ACHN (cell line): ENCODE measurements around the gene TMIGD1.
"Not testable (repeated sequence)": the region's sequence is repeated elsewhere in the genome, so short reads cannot be mapped to it uniquely, and the experiment has no call there.

ENCODE experiments used
- DNase-seq: peaks from one replicate; pipeline ENCODE4 v3.0.0-alpha.2; 2015
- in situ Hi-C: cut with HindIII; loops from 2 replicates; pipeline ENCODE4 v1.10.0; 2017; ENCODE audit warnings: low sequenced_read_pairs, low pct_ligation_motif_present, low pct_unique_long_range_greater_than_20kb

The TMIGD1 gene

DNA sequence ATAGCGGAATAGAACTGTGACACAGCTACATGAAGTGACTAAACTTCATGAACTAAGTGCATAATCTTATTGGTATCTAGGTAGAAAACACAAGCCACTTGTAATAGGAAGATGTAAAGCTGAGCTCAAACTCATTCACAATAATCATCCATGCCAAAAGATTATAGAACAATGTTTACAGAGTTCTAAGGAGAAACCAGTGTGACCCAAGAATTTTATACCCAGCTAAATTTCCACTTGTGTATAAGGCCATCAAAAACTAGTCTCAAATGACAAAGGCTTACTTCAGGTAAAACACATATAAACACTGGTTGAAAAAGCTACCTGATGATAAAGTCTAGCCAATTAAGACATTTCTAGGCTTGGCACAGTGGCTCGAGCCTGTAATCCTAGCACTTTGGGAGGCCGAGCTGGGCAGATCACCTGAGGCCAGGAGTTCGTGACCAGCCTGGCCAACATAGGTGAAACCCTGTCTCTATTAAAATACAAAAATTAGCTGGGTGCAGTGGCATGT is 28.0 kb upstream of the TMIGD1 start:
- no peak for DNase-seq
- in situ Hi-C loops: no loop called here

DNA sequence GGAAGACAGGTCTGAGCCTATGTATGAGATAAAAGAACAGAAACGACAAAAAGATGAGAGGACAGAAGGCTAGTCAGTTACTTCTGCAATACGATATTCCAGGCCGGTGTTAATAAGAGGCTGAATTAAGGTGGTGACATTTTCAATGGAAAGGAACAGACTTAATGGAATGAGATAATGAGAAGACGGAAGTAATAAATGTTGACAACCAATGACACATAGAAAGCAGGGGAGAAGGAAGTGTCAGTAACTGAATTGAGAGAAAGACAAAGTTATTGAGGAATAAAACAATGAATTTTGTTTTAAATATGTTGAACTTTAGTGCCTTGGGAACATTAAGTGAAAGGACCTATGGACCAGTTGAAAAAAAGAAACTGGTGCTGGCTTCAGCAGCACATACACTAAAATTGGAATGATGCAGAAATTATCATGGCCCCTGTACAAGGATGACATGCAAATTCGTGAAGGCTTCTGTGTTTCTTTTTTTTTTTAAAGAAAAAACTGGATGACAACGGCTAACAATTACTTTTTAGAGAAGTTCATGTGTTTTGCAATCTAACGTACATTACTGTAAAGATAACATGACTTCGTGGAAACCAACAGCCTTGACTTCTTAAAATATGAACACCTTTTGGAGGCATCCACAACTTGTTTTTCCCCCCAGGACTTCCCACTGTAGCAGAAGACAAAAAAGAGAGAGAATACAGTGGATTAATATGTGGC is 26.4 kb upstream of the TMIGD1 start:
- in situ Hi-C loops: no loop called here
- no peak for DNase-seq

DNA sequence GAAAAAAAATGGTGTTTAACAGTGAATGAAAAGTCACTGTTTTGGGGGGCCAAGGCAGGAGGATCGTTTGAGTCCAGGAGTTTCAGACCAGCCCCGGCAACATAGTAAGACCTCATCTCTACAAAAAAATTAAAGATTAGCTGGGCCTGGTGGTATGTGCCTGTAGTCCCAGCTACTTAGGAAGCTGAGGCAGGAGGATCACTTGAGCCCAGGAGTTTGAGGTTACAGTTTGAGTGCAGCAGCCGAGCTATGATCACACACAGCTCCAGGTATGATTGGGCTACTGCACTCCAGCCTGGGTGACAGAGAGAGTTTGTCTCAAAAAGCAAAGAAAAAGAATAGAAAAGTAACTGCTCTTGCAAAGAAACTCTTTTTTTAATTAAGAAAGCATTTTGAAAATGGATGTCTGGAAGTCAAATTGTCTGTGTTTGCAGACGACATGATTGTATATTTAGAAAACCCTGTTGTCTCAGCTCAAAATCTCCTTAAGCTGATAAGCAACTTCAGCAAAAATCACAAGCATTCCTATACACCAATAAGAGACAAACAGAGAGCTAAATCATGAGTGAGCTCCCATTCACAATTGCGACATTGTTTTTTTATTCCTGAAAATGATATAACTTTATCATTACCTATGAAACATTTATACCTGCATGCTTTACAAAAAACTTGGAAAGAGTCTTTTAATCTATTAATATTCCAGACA is 24.4 kb upstream of the TMIGD1 start:
- in situ Hi-C loops: no loop called here
- no peak for DNase-seq

DNA sequence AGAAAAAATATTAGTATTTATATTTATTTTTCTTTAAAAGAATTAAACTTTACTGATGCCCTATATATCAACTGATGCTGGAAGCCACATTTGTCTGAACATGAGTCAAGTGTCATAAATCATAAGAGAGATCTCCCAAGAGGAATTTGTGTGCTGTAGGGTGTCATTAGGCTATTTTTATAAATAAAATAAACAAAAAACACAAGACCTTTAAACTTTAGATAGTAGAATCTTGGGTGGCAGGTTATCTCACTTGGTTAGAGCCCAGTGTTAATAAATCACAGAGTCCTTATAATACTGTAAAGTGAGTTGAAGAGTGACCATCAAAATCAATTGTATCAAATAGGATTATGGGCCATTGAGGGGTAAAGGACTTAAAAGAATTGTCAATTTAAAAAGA is 23.6 kb upstream of the TMIGD1 start:
- in situ Hi-C loops: no loop called here
- DNase-seq: no peak

DNA sequence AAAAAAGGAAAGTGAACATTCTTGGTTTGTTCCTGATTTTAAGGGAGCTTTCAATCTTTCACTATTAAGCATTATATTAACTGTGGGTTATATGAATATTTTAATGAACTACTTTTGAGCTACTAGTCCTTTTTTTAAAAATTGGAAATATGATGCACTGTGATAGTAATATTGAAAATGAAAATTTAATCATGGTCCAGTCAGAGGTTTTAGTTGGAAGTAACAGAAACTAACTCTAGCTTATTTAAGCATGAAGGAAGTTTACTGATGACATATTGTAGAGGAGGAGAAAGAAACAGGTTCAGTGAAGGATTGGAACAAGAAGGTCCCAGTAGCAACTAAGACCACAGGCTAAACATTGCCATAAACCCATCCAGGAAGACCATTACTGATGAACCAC is 20.8 kb upstream of the TMIGD1 start:
- in situ Hi-C loops: no loop called here
- DNase-seq: no peak

DNA sequence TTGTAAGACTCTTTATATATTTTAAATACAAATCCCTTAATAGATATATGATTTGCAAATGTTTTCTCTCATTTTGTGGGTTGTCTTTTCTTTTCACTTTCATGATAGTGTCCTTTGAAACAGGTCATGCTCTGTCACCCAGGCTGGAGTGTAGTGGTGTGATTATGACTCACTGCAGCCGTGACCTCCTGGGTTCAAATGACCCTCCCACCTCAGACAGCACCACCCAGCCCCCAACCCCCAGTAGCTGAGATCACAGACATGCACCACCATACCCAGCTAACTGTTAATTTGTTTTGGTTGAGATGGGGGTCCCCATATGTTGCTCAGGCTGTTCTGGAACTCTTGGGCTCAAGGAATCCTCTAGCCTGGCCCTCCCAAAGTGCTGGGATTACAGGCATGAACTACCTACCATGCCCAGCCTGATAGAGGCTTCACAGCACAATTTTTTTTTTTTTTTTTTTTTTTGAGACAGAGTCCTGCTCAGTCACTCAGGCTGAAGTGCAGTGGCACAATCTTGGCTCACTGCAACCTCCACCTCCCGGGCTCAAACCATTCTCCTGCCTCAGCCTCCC is 18.5 kb upstream of the TMIGD1 start:
- in situ Hi-C loops: no loop called here
- no peak for DNase-seq

DNA sequence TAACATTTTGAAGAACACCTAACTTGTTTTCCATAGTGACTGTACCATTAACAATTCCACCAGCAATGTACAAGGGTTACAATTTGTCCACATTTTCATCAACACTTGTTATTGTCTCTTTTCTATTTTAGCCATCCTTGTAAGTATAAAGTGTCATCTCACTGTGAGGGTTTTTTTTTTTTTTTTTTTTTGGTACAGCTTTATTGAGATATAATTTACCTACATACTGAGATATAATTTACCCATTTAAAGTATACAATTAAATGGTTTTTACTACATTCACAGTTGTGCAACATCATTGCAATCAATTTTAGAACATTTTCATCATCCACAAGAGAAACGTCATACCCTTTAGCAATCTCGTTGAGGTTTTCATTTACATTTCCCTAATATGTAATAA is 17.9 kb upstream of the TMIGD1 start:
- no peak for DNase-seq
- in situ Hi-C loops: no loop called here

DNA sequence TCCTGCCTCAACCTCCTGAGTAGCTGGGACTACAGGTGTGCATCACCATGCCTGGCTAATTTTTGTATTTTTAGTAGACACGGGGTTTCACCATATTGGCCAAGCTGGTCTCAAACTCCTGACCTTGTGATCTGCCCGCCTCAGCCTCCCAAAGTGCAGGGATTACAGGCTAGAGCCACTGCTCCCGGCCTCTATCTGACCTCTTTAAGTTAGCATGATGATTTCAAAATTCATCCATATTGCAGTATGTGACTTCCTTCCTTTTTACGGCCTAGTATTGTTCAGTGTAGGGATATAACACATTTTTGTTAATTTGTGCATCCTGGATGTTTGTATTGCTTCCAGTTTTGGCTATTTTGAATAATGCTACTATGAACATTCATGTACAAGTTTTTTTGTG is 17.4 kb upstream of the TMIGD1 start:
- DNase-seq, in situ Hi-C loops: not testable (repeated sequence)

DNA sequence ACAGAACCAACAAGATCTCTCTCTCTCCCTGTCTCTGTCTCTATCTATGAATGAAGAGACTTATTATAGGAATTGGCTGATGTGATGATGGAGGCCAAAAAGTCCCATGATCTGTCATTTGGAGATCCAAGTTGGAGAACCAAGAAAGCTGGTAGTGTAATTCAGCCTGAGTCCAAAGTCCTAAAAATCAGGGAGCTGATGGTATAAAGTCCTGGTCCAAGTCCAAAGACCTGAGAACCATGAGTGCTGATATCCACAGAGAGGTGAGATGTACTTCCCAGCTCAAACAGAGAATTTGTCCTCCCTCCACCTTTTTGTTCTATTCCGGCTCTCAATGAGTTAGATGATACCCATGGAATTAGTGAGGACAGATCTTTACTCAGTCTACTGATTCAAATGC is 15.4 kb upstream of the TMIGD1 start:
- no peak for DNase-seq

DNA sequence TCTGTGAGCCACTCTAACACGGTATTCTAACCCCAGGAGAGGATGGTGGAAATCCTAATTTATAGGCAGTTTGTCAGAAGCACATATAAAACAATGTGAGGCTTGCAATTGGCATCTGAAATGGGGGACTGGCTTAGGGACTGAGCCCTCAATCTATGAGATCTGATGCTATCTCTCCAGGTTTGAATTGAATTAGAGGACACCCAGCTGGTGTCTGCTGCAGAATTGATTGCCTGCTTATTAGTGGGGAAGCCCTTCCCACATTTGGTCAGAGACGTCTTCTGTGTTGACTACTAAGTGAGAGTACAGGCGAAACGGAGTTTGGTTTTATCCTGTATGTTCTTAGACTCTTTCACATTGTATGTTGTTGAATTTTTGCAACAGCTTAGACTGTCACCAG is 13.6 kb upstream of the TMIGD1 start:
- no peak for DNase-seq
- in situ Hi-C loops: no loop called here

More for the DNA sequence above, 15.4 kb upstream of the TMIGD1 start:
- in situ Hi-C loops: no loop called here

DNA sequence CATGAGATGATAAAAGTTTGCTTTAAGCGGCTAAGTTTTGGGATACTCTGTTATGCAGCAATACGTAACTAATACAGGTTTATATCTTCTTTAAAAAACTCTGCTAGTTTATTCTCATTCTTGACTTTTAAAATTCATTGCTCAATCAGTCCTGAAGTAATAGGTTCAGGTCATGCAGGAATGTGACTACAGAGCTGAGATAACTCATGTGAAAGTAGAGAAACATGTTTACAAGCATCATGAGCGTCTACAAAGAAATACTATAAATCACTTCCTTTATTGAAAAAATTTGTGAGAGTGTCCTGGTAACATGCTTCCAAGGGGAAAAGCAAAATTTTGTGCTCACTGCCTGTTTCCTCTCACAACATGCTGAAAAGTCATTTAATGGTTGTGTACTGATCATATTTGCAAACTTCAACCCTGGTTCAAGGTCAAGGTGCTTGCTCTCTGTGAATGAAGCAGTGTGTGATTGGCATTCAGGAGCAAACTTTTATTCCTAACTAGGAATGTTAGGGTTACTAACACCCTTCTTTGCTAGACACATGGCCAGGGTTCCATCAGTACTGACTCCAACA is 12.5 kb upstream of the TMIGD1 start:
- DNase-seq: no peak
- in situ Hi-C loops: no loop called here

DNA sequence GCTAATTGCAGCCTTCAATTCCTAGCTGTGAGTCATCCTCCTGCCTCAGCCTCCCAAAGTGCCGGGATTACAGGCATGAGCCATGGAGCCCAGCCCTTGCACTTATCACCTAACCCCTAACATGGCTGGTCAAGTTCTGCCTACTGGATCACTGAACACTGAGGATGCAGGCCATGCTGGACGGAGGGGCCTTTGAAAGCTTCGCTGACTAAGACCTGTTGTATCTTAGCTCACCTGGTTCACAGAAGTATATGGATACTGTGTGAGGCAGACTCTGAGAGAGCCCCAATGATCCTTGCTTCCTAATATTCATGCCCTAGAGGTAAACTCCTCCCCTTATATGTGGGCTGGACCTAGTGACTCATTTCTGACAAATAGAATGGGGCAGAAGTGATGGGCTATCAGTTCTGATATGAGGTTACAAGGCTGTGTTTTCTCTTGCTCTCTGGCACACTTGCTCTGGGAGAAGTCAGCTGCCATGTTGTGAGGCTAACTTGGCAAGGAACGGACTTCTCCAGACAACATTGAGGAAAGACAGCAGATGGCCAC is 11.7 kb upstream of the TMIGD1 start:
- in situ Hi-C loops: no loop called here
- DNase-seq: no peak

DNA sequence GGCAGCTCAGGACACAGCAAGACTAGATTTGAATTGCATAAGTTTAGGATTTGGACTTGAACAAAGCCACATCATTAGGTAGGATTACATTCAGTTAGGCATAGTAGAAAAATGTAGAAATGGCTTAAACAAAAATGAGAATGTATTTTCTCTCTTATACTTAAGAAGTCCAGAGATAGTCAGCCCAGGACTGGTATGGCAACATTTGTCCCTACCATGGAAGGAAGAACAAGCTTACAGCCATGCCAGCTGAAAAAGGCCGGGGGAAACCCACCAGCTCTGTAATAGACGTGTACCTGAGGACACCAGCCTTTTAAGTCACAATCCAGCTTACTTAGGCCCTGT is 11.2 kb upstream of the TMIGD1 start:
- DNase-seq: no peak
- in situ Hi-C loops: no loop called here

DNA sequence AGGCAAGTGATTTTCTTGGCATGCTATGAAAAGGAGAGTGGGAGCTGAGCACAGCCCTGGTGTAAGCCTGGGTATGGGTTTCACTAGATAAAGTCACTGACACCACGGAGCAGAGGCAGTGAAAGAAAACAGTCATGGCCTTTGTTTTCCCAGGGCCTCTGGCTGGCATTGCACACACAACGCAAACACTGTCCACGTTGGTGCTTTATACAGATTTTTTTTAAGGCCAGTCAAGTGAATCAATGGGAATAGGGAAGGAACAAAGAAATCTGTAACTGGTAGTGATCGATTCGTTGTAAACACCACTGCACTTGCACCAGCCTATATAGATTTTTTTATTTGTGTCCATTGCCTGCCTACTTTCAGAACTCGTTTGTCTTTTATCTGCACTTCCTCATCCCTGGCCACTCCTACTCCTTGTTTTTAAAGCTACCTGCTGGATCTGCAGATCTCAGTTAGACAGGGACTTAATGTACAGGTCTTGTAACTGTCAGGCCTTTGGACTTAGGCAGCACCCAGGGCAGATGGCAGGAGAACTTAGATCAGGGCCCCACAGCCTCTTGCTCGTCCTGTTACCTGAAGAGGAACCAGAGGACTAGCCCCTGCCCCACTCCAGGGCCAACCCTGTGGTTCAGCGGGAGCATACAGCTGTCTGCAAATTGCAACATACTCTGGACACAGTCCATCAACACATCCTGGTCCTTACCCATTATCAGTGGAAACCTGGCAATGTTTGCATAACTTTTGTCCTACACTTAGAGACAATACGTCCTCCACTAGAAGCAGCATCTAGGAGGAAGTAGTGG is 10.6 kb upstream of the TMIGD1 start:
- no peak for DNase-seq
- in situ Hi-C loops: no loop called here

DNA sequence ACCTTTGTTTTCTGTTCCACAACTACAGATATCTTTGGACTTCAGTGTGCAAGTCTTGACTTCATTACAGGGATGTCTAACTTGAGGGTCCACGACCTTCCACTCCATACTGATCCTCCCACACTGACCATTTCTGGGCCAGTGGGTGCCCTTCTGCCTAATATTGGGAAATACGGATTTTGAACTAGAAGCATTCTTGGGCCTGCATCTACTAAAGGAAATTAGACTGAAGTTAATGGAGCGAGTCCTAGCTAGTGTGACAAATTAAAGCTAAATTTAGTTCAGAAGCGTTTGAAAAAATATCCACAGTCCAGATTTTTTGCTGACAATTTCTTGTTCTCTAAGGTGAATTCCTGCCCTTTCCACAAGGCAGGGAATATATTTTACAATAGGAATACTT is 9.9 kb upstream of the TMIGD1 start:
- in situ Hi-C loops: no loop called here
- no peak for DNase-seq

DNA sequence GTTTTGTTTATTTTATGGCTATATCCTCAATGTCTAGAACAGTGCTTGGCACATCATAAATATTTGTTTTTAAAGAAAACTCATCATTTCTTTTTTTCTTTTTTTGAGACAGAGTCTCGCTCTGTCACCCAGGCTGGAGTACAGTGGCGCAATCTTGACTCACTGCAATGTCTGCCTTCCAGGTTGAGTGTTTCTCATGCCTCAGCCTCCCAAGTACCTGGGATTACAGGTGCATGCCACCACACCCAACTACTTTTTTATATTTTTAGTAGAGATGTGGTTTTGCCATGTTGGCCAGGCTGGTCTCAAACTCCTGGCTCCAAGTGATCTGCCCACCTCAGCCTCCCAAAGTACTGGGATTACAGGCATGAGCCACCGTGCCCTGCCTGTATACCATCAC is 9.4 kb upstream of the TMIGD1 start:
- in situ Hi-C loops, DNase-seq: not testable (repeated sequence)

DNA sequence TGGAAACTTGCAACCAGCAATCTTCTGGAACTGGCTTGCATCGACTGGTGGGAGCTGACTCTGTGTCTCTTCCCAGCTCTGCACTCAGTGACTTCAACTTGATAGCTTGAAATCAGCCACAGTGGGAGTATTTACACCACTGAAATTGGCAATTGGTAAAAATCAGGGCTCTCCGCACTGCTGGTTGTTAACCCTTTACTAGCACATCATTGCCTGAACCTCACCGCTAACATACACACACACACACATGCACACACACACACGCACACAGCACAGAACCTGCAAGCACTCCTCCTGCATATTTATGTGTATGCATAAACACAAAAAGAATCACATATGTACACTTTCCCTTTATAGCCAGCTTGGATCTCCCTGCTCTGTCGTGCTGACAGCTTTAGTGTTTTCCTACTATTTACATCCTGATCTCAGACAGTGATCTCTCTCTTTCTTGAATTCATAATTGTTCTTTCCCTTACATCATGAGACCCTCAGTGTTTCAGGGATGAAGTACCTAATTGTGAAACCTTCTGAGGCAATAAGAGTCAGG is 7.9 kb upstream of the TMIGD1 start:
- no peak for DNase-seq
- in situ Hi-C loops: no loop called here

DNA sequence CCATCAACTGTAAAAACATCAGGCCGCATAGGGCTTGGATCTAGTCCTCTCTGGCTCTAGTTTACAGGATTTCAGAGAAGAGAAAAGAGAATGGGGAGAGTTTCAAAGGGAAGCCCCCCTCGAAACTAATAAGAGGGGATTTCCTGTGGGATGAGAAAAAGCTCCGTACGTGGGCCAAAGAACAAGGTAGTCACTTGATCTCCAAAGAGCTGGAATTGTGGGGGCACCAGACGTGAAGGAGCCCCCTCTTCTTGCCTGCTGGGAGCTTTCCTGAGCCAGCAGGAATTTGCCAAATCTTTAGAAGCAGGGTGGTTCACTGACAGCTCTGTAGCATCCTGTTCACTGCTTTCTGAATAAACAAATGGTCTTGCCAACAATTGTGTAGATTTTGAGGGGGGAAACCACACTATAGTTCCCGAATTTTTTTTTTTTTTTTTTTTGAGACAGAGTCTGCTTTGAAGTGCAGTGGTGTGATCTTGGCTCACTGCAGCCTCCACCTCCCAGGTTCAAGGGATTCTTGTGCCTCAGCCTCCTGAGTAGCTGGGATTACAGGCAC is 7.0 kb upstream of the TMIGD1 start:
- no peak for DNase-seq
- in situ Hi-C loops: no loop called here
